Measurements from ENCODE around the gene CHST4.

CHST4 gene

GRCh38 chr16:71526111-71526631 is at the start of gene CHST4:
CHST4 (plus strand) TSS chr16:71526426; CDS start chr16:71536678, 10,252 bp downstream.
- TF ChIP-seq, protein P1, sequence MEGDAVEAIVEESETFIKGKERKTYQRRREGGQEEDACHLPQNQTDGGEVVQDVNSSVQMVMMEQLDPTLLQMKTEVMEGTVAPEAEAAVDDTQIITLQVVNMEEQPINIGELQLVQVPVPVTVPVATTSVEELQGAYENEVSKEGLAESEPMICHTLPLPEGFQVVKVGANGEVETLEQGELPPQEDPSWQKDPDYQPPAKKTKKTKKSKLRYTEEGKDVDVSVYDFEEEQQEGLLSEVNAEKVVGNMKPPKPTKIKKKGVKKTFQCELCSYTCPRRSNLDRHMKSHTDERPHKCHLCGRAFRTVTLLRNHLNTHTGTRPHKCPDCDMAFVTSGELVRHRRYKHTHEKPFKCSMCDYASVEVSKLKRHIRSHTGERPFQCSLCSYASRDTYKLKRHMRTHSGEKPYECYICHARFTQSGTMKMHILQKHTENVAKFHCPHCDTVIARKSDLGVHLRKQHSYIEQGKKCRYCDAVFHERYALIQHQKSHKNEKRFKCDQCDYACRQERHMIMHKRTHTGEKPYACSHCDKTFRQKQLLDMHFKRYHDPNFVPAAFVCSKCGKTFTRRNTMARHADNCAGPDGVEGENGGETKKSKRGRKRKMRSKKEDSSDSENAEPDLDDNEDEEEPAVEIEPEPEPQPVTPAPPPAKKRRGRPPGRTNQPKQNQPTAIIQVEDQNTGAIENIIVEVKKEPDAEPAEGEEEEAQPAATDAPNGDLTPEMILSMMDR (IDR thresholded peaks at IDR 0.05; ENCODE audit: borderline replicate concordance, insufficient read depth, low read depth, low read length) = no peak
- no peak within 1 kb of the TSS for H3K4me3 ChIP-seq (ENCODE audit: low read depth, low read length)

DNA sequence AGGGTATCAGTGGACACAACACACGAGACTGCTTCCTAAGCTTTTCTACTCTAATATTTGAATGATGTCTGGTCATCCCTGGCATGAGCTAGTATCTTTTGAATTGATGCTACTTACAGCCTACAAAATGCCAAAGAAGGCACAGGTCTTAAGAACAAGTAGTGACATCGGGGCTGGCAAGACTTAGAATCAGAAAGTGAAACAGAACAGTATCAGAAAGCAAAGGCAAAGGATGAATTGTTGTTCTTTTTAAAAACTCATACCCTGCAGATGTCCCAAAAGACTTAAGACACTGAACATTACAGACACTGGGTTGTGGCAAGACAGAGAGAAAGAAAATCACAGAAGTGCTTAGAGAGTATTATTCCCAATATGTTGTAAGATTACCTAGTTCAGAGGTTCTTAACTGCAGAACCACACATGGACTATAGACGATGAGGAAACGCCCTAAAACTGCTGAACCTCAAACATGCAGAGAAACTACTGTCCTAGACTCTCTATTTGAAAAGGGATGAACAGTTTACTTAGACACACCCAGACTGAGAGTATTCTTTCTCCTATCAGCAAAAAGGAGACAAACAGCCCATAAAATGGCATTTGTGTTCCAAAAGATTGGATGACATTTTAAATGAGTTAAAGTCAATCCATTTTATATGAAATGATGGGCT is 49.6 kb upstream of the CHST4 start:
- no peak overlapping the region for H3K4me3 ChIP-seq (ENCODE audit: low read depth, low read length)
- TF ChIP-seq, protein P1 (IDR thresholded peaks at IDR 0.05; ENCODE audit: borderline replicate concordance, insufficient read depth, low read depth, low read length) = no peak

GRCh38 chr16:71479420-71479819 is 46.8 kb upstream of the CHST4 start:
- TF ChIP-seq, protein P1 (IDR thresholded peaks at IDR 0.05; ENCODE audit: borderline replicate concordance, insufficient read depth, low read depth, low read length) = peak; percentile 49; the same call in 1 of the 2 replicates

DNA sequence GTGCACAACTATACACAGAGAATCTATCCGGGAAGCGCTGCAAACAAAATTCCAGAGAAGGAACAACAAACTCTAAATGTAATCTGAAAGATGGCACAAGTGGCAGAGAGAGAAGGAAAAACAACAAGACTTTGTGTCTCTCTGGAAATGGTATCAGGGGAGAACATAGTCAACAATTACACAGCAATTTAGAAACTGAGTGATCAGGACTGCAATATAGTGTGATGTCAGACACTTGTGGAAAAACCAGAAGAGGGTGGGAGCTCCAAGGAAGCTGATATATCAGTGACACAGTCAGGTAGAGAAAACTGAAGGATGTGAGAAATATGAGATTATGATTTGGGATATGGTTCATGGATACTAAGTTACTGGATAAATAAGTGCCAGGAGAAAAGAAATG is 45.3 kb upstream of the CHST4 start:
- TF ChIP-seq, protein P1 (IDR thresholded peaks at IDR 0.05; ENCODE audit: borderline replicate concordance, insufficient read depth, low read depth, low read length) = no peak
- no peak overlapping the region for H3K4me3 ChIP-seq (ENCODE audit: low read depth, low read length)

More at GRCh38 chr16:71479420-71479819, 46.8 kb upstream of the CHST4 start:
- no peak overlapping the region for H3K4me3 ChIP-seq (ENCODE audit: low read depth, low read length)

GRCh38 chr16:71482569-71482968 is 43.7 kb upstream of the CHST4 start:
- H3K4me3 ChIP-seq (ENCODE audit: low read depth, low read length) = no peak overlapping the region
- TF ChIP-seq, protein P1 (IDR thresholded peaks at IDR 0.05; ENCODE audit: borderline replicate concordance, insufficient read depth, low read depth, low read length) = no peak

DNA sequence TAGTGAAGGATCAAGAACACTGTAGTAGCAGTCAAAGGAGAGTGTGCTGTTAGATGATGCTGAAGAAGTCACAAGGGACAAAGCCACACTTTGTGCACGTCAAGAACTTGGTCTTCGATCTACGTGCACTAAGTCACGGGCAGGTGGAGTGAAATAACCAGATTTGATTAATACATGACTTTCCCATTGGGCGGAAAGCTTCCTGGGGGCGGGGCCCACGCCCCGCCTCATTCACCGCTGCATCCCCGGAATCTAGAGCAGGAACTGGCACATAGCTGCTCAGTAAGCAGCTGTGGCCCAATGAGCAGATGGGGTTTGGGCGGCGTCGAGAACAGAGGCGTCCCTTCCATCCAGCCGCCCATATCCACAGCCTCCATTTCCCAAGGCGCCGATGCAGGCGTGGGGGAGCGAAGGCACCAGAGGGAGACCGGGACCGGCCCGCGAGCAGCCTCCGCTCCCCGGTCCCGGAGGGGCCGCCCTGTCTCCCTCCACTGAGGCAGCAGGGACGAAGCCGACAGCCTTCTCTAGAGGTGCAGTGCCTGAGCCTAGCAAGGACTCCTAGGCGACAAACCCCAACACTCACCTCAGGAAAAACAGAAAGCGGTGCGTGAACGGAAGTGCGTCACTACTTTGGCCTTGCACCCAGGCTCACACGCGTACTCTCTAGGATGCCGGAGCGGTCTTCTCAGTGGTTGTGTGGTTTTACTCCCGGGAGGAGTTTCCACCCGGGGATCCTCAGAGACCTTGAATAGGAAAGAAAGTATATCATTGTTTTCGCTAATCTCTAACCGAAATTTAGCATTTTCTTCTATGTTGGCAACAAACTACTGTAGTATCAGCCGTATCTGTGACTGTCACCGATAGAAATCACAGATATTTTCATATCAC is 42.0 kb upstream of the CHST4 start:
- H3K4me3 ChIP-seq (ENCODE audit: low read depth, low read length) = peak overlapping the region; percentile 67
- TF ChIP-seq, protein P1 (IDR thresholded peaks at IDR 0.05; ENCODE audit: borderline replicate concordance, insufficient read depth, low read depth, low read length) = no peak

Measured in GM12875 (cell line).